ENCODE data around the gene LZTS3.
A peak's percentile ranks its signal among the peaks of the same experiment; 100 is the strongest.
"Not testable (repeated sequence)": the region's sequence is repeated elsewhere in the genome, so short reads cannot be mapped to it uniquely, and the experiment has no call there.

Gene LZTS3

DNA sequence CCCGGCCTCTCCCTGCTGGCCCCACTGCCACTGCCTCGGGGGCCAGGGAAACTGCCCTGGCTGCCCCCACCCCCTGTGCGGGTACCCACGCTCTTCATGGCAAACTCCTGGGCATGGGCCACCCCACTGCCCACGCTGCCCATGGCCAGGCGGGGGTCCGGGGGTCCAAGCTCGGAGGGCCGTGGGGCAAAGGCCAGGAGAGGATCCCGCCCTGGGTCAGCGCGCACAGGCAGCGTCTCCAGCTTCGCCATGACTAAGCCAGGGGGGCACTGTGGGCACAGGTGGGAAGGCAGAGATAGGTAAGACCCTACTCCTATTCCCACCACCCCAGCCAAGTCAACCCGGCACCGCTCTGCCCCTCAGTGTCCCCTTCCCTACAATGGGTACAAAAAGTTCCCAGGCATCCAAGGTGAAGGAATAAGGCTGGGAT is 6.4 kb downstream of the LZTS3 start:
- DNase-seq: no peak

DNA sequence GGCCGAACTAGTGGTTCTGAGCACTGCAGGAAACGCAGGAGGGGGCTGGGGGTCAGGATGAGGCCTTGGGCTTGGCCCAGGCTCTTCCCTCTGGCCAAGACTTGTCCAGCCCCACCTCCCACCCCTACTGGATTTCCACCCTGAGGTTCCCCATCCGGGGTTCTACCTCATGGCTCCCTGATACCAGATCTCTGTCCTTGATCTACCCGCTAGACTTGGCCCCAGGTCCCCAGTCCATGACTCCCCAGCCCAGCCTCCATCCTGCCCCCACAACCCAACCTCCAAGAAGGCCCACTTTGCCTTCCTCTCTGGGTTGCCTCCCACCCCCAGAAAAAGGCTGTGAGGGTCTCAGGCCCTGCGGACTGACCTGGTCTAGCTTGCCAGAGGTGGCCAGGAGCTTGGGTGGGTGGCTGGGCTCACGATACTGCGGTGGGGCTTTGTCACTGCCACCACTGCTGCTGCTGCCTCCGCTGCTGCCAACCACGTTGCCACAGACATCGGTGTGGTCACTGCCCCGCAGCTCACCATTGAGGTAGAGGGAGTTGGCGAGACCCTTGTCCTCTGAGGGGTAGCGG is 6.9 kb downstream of the LZTS3 start:
- DNase-seq: no peak

DNA sequence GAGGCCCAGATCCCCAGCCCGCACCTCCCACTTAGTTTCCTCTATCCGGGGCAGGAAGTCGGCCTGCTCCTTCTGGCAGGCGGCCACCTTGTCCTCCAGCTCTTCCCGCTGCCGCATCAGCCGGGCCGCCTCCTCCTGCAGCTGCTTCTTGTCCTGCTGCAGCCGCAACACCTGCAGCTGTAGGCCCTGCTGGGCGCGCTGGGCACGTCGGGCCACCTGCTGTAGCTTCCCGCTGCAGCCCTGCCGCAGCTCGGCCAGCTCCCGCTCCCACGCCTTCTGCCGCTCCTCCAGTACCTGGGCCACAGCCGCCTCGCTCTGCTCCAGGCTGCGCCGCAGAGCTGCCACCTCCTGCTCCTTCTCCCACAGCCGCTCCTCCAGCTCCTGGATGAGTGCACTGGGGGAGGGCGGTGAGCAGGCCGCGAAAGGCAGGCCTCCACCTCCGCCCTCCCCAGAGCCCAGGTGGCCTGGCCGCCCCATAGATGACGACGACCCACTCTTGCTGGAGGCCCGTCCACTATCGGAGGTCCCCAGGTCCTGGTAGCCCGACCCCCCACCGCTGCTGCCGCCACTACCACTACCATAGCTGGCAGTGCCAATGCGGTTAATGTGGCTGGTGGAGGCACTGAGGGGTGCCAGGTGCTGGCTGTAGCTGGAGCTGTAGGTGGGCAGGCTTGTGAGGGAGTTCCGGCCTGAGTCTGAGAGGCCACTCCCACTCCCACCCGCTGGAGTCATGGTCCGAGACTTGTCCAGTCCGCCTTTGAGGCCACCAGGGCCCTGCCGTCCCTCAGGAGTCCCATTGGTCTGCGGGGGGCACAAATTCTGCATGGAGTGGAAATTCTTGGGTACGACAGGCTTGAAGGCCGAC is 7.6 kb downstream of the LZTS3 start:
- peak; percentile 82 for DNase-seq

DNA sequence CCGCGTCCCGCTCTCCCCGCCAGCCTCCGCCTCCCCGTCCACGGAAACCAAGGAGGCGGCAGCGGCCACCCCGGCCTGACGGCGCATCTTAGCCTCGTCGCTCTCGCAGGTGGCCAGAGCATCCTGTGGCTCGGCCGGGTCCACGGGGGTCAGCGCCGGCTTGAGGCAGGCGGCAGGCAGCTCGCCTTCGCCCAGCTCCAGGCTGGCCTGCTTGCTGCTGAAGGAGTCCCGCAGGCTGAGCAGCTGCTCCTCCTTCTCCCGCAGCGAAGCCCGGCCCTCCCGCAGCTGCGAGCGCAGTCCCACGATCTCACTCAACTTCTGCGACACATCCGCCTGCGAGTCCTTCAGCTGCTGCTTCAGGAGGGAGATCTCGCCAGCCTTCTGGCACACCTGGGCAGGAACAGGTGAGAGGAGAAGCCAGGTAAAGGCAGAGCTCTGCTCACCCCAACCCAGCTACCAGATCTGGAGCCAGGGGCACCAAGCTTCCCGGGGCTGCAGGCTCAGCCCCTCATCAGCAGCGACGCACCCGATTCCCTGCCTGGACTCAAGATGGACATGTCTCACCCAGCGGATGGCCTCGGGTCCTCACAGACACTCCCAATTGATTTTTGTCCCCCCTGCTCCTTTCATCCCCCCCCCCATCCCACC is 8.5 kb downstream of the LZTS3 start:
- DNase-seq: no peak

DNA sequence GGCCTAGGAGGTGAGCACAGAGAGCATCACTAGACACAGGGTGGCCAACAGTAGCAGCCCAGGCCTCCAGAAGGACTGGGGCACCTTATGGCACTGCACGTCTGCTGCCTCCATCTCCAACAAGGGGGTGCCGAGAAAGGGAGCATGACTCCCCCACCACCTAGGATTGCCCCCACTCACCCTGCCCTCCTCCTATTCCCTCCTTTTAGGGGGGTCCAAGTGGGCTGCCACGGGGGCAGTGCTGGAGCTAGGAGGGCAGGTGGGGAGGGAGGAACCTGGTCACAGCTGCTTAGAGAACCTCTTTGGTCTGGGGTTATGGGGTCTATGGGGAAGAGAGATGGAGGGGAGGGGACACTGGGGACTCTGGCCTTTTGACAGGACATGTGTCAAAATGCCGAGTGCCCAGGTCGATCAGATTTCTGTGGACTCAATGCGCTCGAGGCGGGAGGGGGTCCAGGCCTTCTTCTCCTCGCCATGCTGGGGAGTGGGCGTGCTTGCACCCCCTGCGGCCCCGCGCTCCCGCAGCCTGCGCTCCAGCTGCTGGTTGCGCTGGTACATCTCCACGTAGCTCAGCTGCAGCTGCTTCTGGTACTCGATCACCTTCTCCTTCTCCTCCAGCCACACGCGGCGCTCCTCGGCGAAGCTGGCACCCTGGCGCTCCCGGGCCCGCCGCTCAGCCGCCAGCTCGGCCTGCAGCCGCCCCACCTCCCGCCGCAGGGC is 9.1 kb downstream of the LZTS3 start:
- no peak for DNase-seq

DNA sequence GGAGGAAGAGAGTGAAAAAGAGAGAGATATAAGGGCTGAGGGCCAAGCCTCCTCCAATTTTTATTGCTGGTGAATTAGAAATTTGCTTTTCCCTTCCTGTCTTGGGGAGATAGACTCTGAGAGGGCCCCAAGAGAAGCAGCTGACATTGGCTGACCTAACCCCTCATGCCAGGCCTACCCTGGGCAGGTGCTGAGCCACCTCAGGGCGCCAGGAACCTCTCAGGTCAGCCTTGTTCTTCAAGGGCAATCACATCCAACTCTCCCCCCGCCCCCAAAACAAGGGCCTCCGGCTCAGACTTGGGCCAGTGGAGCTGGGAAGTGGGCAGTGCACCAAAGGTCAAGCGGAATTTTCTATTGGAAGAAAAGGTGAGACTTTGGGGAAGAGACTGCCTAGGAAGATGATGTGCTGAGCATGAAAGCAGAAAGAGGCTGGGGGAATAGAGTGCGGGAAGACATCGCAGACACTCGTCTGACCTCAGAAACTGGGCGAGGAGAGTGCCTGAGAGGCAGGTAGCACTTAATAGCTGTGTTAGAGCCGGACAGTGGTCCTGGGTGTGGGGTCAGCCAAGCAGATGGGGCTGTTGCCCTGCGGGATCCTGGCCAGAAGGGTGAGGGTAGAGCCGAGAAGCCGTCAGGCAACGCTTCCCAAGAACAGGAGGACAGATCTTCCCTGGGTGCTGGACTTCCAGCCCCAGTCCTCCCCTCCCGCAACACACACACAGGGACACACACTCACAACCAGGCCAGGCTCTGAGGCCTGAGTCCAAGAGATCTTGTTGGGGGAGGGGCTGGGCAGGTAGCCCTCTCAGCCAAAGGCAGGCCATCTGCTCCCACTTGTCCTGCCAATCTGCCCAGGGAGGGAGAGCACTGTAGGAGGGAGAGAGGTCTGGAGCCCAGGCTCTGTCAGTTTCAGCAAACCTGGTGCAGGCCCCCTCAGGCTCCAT is 10.0 kb downstream of the LZTS3 start:
- no peak for DNase-seq

DNA sequence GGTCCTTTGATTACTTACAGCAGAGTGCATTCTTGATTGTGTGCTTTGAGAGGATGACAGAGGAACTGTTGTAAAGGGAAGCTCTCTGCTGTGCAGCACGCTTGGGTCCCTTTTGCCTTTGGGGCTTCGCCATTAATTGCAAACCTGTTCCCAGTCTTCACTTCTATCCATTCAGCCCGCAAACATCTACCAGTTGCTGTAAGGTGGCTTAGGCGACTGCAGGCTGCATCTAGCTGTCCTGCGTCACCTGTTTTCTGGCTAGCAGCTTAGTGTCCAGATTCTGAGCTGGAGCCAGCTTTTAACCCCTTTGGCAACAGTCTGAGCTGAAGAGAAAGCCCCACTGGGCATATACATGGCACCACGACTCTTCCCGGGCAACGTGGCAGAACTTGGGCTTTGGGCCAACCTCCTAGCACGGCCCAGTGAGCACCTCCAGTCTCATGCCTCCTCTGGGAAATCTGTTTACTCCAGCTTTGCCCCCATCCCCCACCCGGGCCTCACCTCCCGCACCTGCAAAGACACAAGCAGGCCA is 11.2 kb downstream of the LZTS3 start:
- DNase-seq: no peak

DNA sequence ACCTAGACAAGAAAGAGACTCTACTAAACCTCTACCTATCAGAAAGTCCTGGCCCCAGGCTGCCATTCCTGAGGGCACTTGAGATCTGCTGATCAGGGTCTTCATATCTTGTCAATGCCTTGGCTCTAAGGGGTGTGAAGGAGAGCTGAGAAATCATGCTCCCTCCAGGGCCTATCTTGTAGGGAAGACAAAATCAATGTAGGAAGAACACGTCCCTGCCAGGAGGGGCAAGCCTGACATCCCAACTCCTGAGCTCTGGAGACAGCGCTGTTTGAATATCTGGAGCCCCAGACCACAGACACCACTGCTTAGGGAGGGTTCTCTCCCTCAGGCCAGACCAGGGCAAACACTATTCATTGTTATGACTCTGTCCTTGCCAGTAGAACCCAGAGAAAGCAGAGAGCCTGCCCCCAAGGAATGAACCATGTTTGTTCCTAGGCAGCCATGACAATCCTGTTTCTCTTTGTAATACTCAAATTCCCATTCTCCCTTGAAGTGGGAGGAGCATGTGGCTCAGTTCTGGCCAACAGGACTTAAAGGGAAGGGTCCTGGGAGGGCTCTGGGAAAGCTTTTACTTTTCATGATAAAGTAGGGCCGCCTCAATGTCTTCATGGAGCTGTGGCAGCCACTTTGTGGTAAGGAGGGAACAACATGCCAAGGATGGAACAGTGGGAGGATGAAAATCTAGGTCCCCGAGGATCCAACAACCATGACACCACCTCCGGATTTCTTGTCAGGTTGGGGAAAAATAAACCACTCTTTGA is 11.9 kb downstream of the LZTS3 start:
- DNase-seq: no peak

DNA sequence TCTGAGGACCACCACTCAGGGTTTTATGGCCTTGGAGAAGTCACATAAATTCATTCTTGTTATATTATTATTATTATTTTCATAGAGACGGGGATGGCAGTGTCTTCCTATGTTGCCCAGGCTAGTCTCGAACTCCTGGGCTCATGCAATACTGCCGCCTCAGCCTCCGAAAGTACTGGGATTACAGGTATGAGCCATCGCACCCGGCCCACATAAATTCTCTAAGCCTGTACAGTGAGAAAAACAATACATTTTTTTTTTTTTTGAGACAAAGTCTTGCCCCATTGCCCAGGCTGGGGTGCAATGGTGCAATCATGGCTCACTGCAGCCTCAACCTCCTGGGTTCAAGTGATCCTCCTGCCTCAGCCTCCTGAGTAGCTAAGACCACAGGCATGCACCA is 12.9 kb downstream of the LZTS3 start:
- no peak for DNase-seq

DNA sequence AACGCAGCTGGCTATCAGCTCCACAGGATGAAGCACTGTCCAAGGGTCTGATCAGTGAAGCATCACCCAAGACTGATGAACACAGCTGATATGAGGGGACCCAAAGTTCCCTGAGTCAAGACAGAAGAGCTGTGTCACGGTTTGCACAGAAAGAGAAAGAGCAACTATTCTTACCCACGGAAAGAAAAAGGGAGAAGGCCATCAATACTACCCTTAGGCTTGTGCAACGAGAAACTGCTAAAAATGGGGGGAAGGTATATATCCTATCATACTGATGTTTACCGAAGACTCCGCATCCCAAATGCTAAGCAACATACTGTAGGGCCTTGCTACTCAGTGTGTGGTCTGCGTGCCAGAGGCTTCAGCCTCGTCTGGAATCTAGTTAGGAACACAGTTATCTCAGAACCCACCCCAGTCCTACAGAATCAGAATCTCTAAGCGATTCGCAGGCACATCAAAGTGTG is 14.3 kb downstream of the LZTS3 start:
- DNase-seq: peak; percentile 24

DNA sequence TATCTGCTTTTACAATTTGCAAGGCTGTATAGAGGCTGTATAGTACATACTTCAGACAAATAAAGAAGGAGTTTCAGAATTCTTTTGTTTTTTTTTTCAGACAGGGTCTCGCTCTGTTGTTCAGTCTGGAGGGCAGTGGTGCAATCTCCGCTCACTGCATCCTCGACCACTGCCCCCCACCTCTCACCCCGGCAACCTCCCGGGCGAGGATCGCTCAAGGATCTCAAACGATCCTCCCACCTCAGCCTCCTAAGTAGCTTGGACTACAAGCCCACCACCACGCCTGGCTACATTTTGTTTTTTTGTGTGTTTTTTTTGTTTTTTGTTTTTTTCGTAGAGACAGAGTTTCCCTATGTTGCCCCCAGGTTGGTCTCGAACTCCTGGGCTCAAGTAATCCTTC is 15.5 kb downstream of the LZTS3 start:
- DNase-seq: no peak

DNA sequence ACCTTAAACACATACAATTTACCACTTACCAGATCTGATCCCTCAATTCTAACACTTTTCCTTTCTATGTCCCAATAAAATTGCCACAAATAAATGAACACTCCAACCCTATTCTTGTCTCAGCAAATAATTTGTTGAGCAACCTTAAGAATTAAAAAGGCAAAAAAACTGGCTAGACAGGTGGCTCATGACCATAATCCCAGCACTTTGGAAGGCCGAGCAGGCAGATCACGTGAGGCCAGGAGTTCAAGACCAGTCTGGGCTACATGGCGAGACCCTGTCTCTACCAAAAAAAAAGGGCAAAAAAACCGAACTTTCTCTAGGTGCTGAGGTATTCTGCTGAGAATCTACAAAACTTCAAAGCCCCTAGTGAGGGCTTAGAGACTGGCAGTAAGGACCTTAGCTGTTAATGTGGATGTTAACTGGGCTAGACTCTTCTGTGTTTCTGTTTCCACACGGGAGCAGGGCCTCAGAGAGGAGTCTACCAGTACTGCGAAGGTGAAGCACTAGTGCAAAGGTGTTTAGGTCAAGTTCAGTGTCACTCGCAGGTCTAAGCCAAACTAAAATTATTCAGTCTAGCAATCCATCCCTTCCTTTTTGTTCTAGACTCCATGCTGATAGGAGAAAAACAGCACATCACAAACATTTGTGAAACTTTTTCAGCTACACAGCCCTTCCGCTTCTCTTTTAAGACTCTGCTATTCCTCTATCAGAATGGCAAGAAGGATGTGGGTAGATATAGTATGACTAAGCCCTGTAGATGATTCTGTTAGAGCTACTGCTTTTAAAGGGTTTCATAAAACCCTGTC is 16.3 kb downstream of the LZTS3 start:
- no peak for DNase-seq

DNA sequence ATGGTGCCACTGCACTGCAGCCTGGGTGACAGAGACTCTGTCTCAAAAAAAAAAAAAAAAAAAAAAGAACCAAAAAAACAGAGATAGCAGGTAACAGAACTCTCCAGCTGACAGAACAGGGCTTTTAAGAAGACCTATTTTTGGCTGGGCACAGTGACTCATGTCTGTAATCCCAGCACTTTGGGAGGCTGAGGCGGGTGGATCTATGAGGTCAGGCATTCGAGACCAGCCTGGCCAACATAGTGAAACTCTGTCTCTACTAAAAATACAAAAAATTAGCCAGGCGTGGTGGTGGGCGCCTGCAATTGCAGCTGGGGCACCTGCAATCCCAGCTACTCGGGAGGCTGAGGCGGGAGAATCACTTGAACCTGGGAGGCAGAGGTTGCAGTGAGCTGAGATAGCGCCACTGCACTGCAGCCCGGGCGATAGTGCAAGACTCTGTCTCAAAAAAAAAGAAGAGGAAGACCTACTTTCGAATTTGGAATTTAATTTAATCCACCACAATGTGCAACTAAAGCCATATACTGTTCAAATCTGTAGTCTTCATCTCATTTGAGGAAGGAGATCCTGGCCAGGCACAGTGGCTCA is 21.2 kb downstream of the LZTS3 start:
- DNase-seq: not testable (repeated sequence)

DNA sequence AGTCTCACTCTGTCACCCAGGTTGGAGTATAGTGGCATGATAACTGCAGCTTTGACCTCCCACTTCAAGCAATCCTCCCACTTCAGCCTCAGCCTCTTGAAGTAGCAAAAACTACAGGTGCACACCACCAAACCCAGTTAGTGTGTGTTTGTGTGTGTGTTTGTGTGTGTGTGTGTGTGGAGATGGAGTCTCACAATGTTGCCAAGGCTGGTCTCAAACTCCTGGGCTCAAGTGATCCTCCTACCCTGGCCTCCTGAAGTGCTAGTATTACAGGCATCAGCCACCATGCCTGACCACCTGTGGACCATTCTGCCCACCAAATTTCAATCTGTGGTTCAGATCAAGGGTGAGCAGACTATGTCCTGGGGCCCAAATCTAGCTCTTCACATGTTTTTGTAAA is 22.4 kb downstream of the LZTS3 start:
- no peak for DNase-seq

DNA sequence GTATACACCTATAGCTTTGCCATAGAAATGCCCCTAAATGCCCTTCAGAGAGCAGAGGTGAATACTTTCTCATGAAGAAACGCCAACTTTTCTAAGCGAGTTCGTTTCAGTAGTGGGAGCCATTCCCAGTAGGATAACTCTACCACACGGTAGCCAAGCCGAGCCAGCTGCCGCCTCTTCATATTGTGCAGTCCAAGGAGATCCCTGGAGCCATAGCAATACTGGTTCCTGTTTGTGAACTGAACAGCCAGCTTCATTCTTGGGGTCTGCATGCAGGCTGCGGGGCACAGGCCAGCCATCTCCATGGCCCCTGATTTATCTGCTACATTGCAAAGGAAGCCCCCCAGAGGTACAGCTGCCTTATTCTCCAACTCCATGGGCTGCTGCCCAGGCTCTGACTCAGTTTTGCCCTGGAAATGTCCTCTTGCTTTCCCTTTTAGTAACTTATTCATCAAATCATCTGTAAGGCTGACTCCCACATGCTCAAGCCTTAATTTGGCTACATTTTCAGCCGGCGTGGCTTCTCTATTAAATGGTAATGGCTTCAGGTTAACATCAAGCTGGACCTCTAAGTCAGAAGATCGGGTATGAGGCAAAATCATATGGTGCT is 26.5 kb downstream of the LZTS3 start:
- DNase-seq: no peak

DNA sequence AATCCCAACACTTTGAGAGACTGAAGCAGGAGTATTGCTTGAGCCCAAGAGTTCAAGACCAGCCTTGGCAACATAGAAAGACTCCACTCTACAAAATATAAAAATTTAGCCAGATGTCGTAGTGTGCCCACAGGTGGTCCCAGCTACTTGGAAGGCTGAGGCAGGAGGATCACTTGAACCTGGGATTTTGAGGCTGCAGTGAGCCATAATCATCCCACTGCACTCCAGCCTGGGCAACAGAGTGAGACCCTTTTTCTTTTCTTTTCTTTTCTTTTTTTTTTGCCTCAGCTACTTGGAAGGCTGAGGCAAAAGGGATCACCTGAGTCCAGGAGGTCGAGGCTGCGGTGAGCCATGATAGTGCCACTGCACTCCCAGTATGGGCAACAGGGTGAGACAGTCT is 31.6 kb downstream of the LZTS3 start:
- DNase-seq: no peak

DNA sequence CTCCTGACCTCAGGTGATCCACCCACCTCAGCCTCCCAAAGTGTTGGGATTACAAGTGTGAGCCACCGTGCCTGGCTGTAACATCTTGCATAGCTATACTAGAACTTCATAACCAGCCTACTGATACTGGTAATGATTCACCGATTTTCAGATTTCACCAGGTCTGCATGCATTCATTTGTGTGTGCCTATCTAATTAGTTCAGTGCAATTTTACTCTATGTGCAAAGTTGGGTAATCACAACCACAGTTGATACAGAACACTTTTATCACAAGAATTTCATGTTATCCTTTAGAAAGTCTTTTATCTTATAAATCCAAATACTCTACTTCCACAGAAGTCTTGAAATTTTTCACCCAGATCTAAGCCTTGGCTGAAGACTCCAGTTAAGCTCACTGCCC is 35.9 kb downstream of the LZTS3 start:
- no peak for DNase-seq

DNA sequence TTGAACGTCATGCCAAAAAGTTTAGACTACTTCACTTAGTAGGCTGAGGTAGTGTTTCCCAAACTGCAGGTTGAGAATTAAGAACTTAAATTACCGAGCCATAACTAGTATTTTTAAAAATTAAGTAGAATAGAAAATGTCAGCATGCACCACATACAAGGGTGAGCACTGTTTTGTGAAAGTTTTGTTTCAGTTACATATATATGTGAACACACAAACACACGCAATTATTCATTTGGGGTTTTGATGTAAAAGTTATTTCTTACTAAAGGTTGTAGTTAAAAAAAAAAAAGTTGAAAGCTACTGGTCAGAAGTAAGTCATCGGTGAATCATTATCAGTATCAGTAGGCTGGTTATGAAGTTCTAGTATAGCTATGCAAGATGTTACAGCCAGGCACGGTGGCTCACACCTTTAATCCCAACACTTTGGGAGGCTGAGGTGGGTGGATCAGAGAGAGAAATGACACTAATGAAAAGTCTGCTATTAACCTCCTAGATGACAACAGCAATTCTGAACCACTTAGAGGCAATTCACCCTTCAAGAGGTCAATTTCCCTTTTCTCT is 37.8 kb downstream of the LZTS3 start:
- no peak for DNase-seq

DNA sequence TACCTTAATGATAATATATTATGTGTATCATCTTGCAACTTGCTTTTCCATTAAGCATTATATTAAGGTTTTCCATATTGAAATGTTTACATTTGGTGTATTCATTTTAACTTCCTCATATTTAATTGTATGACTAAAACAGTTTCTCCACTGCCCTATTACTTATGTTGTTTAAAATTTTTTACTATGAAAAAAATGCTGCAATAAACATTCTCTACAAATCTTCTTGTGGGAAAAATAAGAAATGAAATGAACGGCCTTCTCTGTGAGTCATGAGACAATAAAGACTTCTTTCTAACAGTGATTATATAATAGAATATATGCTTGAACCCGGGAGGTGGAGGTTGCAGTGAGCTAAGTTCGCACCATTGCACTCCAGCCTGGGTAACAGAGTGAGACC is 39.2 kb downstream of the LZTS3 start:
- no peak for DNase-seq
